Measurements from ENCODE around the gene ZXDC. TPM values are rescaled to one million over a fixed set of nuclear protein-coding genes. Genes with fewer than 3 reads are reported as not detected.

Gene ZXDC
- total RNA-seq, 2 donors from 2014 or later, result 23.9 to 26.9 TPM

DNA sequence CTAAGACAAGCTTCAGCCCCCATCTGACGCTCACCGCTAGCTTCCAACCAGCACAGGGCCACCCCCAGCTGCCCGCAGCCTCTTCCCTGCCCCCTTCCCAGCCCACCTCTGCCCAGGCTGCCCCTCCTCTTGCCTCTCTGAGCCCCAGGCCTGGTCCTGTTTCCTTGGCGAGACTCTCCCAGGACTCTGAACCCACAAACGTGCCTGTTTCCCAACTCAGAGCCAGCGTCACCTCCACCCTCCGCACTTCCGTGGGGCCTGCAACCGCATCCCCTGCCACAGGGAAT lies 35.0 kb downstream of the ZXDC start:
- Mint-ChIP-seq H3K9me3 (no peaks in the 10 kb centered on the region), H3K36me3 (peaks cover 0 to 22% of the 10 kb centered on the region in 2 donors), H3K27ac (peak overlapping the region in 1 of 2 donors; percentile 49)
- no peak for DNase-seq (ENCODE audit: low spot score in 2 of 2)
- ATAC-seq, result no peak

DNA sequence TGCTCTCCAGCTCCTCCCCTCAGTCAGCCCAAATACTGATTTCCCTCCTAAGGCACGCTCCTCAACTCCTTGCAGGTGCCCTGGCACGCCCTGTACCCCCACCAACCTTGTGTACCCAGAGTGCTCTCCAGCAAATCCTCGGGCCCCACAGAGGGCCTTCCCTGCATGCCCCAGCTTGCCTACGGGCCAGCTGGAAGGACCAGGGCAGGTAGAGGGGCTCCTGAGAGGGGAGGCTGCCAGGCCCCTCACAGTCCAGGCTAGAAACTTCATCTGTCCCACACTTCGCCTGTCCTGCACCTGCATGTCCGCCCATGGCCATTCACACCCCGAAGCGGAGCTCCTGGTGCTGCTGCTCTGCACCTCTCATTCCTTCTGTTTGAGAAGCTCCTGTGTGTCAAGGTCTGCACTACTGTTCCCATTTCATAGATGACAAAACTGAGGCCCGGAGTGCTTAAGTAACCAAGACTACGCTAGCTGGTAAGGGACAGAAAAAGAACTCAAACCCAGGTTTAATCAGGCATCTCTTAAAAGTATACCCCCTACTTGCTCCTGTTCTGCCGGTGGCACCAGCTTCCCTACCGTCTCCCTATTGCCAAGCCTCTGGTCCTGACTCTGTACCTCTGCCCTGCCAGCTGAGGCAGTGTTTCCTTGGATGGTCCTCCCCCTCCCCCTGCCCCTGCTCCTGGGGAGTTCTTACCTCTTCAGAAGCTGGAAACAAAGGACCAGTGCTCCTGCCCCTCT lies 35.6 kb downstream of the ZXDC start:
- Mint-ChIP-seq H3K36me3 (peaks cover 0 to 22% of the 10 kb centered on the region in 2 donors), H3K9me3 (no peaks in the 10 kb centered on the region), H3K27ac (peak overlapping the region; percentile 49 to 59)
- ATAC-seq (no peak), DNase-seq (ENCODE audit: low spot score in 2 of 2) (no peak)

DNA sequence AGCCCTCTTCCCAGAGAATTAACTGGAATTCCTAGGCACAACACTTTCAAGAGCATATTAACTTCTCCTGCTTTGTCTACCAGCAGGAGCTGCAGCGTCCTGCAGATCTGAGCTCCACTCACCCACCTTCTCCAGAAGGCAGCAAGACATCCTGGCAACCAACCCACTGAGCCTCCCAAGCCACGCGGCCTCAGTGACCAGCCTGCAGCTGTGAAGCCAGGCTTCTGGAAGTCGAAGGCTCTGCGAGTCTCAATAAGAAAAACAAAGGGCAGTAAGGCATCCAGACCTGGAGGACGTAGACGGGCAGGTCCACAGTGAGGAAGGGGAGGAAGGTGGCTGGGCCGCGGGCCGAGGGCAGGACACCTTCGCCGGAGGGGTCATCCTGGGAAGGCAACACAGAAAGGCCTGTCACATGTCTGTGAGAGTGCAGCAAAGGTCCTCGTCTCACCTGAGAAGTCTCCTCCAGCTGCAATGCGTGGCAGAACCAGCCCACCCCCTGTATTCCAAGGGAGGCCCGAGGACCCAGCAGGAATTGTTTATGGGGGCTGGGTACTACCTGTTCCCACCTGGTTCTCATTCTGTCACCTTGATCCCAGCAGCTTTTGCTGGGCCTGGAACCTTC lies 36.2 kb downstream of the ZXDC start:
- Mint-ChIP-seq H3K36me3 (peaks cover 0 to 24% of the 10 kb centered on the region in 2 donors), H3K9me3 (no peaks in the 10 kb centered on the region), H3K27ac (peak overlapping the region in 1 of 2 donors; percentile 65)
- ATAC-seq (no peak), DNase-seq (ENCODE audit: low spot score in 2 of 2) (peak in 1 of 2 donors; percentile 39)

DNA sequence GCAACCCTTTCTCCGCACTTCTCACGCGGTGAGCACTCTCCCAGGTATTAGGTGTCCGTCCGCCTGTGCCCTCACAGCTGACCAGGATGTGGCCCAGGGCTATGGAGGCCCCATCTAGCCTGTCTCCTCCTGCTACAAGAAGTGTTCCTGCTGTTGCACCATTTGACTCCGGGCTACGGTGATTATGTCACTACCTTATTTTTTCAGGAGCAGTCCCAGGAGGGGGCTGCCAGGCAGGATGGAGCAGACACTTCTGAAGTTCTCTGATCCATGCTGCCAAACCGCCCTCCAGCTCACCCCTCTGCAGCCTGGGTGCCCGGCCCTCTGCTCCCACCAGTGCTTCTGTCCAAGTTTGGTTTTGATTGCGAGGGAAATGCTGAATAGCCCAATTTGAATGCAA lies 36.9 kb downstream of the ZXDC start:
- Mint-ChIP-seq H3K27ac (no peak overlapping the region), H3K36me3 (peaks cover 0 to 30% of the 10 kb centered on the region in 2 donors), H3K9me3 (no peaks in the 10 kb centered on the region)
- DNase-seq (ENCODE audit: low spot score in 2 of 2) (no peak), ATAC-seq (no peak)

DNA sequence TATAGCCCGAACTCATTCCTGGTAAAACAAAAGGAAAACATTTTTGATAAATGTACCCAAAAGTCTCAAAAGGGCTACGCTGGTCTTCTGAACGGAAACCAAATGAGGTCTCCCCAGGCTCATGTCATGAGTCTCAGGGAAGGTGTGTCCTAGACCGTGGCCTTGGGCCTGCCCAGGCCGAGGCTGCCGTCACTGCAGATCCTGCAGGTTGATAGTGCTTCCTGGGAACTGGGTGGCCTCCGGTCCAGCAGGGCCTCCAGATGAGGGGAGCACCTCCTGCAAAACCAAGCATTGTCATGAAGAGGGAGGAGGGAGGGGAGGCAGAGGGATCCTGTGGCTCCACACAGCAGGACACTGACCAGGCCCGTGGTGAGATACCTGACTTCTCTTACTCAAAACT lies 37.5 kb downstream of the ZXDC start:
- no peaks in the 10 kb centered on the region for H3K9me3 Mint-ChIP-seq
- no peak for ATAC-seq
- H3K27ac Mint-ChIP-seq, result no peak overlapping the region
- peaks cover 0 to 30% of the 10 kb centered on the region in 2 donors for H3K36me3 Mint-ChIP-seq
- no peak for DNase-seq (ENCODE audit: low spot score in 2 of 2)

DNA sequence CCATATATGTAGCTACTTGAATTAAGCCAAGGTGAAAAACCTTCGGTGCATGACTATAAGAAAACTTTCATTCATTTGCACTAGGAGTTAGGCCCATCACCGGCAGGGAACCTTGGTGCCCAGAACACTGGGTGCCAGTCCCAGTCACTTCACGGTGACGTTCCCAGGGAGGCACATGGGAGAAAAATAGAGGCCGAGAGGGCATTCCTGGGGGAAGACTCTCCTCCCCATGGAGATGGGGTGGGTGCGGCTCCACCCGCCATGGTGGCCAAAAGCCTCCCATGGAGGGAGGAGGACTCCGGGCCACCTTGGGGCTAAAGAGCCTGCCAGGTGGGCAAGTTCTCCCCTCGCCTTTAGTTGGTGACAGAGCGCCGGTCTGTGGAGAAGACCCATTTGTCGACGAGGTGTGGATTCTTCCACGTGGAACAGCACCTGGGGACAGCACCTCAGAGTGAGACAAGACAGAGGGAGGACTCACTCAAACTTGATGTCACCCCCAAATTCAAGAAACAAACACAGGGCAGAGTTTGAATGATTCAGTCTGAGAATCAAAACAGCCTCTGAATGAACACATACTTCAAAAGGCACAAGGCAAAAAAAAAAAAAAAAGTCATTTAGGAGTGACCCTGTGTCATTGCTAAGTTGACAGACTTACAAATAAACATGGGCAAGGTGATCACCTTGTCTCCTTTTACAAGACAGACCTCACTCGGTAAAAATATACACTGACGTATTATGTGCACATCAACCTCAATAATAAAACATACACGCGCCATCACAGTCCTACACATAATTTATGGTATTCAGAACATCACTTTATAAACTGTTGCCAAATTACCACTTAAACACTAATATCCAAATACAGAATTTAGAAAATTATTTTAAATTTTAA lies 38.6 kb downstream of the ZXDC start:
- no peak for ATAC-seq
- H3K27ac Mint-ChIP-seq, result no peak overlapping the region
- no peaks in the 10 kb centered on the region for H3K9me3 Mint-ChIP-seq
- H3K36me3 Mint-ChIP-seq, result peaks cover 0 to 30% of the 10 kb centered on the region in 2 donors
- peak in 1 of 2 donors; percentile 44 for DNase-seq (ENCODE audit: low spot score in 2 of 2)

DNA sequence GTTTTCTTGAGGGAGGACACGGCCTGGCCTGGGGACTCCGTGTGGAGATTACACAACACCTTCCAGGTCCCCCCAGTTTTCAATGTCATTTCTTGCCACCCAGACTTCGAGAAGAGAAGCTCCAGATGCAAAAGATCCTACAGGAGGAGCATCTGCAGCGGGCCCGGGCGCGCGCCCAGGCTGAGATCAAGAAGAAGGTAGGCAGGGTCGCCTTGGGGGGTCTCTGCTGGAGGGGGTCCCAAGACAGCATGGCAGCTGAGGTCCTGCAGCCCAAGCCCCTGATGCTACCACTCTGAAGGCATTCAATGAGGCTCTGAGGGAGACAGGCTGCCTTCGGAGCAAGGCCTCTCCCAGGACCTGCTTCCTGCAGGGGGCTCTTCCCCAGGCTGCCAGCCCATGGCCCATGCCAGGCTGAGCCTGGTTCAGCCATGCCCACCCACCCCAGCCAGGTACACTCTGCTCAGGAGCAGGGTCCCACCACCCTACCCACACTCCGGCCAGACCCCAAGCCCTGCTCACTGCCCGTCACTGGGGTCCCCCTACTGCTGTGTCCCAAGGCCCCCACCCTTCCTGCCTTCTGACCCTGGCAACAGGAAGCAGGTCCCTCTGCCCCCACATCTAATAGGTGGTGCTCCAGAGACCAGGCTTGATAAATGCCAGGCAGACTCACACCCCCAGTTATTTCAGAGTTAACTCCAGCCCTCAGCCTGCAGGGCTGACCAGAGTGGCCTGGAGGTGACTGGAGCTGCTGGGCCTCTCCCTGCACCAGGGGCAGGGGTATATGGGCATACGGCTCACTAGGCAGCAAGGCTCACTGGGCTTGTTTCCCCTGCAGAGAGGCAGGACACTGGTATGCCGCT lies 40.0 kb downstream of the ZXDC start:
- no peak for DNase-seq (ENCODE audit: low spot score in 2 of 2)
- Mint-ChIP-seq H3K36me3 (peaks cover 0 to 30% of the 10 kb centered on the region in 2 donors), H3K9me3 (no peaks in the 10 kb centered on the region), H3K27ac (peak overlapping the region in 1 of 2 donors; percentile 74)
- ATAC-seq, result no peak

GRCh38 chr3:126434931-126435411 lies 40.7 kb downstream of the ZXDC start:
- Mint-ChIP-seq H3K27ac (peak overlapping the region in 1 of 2 donors; percentile 74), H3K36me3 (peaks cover 0 to 30% of the 10 kb centered on the region in 2 donors), H3K9me3 (no peaks in the 10 kb centered on the region)
- DNase-seq (ENCODE audit: low spot score in 2 of 2) (peak in 1 of 2 donors; percentile 47), ATAC-seq (no peak)

GRCh38 chr3:126434264-126434590 lies 41.5 kb downstream of the ZXDC start:
- Mint-ChIP-seq H3K36me3 (peaks cover 0 to 29% of the 10 kb centered on the region in 2 donors), H3K27ac (peak overlapping the region in 1 of 2 donors; percentile 28), H3K9me3 (no peaks in the 10 kb centered on the region)
- no peak for DNase-seq (ENCODE audit: low spot score in 2 of 2)
- ATAC-seq, result no peak

- peak in 1 of 2 donors; percentile 43 for DNase-seq (ENCODE audit: low spot score in 2 of 2)
- Mint-ChIP-seq H3K27ac (peak overlapping the region; percentile 28 to 60), H3K36me3 (peaks cover 0 to 23% of the 10 kb centered on the region in 2 donors), H3K9me3 (no peaks in the 10 kb centered on the region)
- no peak for ATAC-seq
Measured at GRCh38 chr3:126433496-126434263, 42.0 kb downstream of the ZXDC start.

DNA sequence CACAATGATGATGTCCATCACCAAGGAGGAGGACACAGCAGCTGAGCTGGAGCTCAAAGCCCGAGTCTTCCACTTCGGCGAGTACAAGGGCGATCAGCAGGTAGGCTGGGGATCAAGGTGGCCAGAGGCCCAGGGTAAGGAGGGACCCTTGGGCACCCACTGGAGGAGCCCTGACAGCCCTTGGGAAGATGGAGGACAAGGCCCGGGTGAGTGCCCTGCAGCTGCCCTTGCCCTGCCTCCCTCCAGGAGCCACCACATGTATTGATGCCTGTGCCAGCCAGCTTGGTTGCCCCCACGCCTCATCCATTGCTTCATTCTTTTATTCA lies 42.6 kb downstream of the ZXDC start:
- no peak for DNase-seq (ENCODE audit: low spot score in 2 of 2)
- Mint-ChIP-seq H3K36me3 (peaks cover 0 to 22% of the 10 kb centered on the region in 2 donors), H3K27ac (no peak overlapping the region), H3K9me3 (no peaks in the 10 kb centered on the region)
- no peak for ATAC-seq

- Mint-ChIP-seq H3K9me3 (peaks cover 0 to 3% of the 10 kb centered on the region in 2 donors), H3K36me3 (peaks cover 4 to 17% of the 10 kb centered on the region in 2 donors), H3K27ac (no peak overlapping the region)
- no peak for ATAC-seq
- DNase-seq (ENCODE audit: low spot score in 2 of 2), result peak in 1 of 2 donors; percentile 44
Measured at GRCh38 chr3:126432361-126433104, 43.2 kb downstream of the ZXDC start.

DNA sequence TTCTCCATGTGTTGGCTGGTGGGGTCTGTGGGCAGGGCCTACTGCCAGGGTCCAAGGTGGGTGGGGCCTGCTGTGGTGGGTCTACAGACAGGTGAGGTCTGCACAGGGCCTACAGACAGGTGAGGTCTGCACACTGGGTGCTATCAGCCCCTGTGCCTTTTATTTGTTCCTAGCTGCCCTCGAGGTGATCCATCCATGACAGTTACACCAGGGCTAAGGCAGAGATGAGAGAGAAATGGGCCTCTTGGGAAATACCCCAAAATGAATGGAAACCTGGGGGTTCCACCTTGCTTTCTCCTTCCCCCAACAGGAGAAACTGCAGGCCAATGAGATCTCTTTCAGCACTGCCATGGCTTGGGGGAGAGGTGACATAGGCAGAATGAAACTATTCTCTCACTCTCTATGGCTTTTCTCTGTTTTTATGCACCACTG lies 44.6 kb downstream of the ZXDC start:
- DNase-seq (ENCODE audit: low spot score in 2 of 2), result no peak
- no peak overlapping the region for H3K27ac Mint-ChIP-seq
- peak; percentile 49 to 78 for ATAC-seq

GRCh38 chr3:126424751-126425150 lies 50.9 kb downstream of the ZXDC start:
- Mint-ChIP-seq H3K9me3 (peaks cover 5 to 11% of the 10 kb centered on the region in 2 donors), H3K36me3 (peaks cover 0 to 20% of the 10 kb centered on the region in 2 donors), H3K27ac (no peak overlapping the region)
- peak in 1 of 2 donors; percentile 23 for DNase-seq (ENCODE audit: low spot score in 2 of 2)
- no peak for ATAC-seq

More for the DNA sequence above, 44.6 kb downstream of the ZXDC start:
- Mint-ChIP-seq H3K36me3 (peaks cover 7 to 9% of the 10 kb centered on the region in 2 donors), H3K9me3 (peaks cover 5 to 11% of the 10 kb centered on the region in 2 donors)

Data from activated naive CD4-positive, alpha-beta T cell treated with anti-CD3 and anti-CD28 coated beads, Interleukin-2, amount 50 U/mL, for 72 hours (primary cell).